HG03457 (cell line): Measurements from ENCODE around the gene NANOG.
"Not testable (repeated sequence)": the region's sequence is repeated elsewhere in the genome, so short reads cannot be mapped to it uniquely, and the experiment has no call there.

ENCODE experiments used
- ATAC-seq: cut with Tn5 transposase; IDR thresholded peaks from one replicate; pipeline ENCODE4 v1.9.1; 2021; ENCODE audit warnings: moderate number of reproducible peaks; ENCODE audit not compliant: unreplicated experiment

The NANOG gene

DNA sequence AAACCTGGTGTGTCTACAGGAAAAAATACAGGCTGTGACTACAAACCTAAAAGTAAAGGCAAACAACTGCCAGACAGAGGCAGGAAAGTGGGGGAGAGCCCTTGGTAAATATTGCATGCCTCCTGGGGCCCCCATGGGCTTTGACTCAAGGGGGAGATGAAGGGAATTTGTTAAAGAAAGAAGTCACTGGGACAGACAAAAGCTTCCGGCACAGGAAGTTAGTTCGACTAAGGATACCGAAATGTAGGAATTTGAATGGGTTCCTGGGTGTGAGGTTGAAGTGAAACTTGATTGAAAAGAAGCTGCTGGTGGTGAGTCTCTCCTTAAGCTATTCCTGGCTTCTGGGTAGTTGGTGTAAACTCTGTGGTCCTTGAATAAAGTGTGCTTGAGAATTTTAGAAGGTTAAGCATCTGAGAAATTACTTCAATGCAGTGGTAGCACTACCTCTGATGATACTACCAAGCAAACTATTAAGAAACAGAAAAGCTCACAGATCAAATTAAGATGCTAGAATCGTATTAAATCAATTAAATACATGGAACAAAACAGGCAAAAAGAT is 9.6 kb downstream of the NANOG start:
- ATAC-seq, result not testable (repeated sequence)

GRCh38 chr12:7801460-7801859 is 12.3 kb downstream of the NANOG start:
- no peak for ATAC-seq

- not testable (repeated sequence) for ATAC-seq
Observed at GRCh38 chr12:7806319-7806718, 17.1 kb downstream of the NANOG start.

- ATAC-seq, result no peak
Observed at GRCh38 chr12:7806863-7807487, 17.8 kb downstream of the NANOG start.

GRCh38 chr12:7825754-7826153 is 36.6 kb downstream of the NANOG start:
- ATAC-seq, result not testable (repeated sequence)

- ATAC-seq, result not testable (repeated sequence)
Observed at GRCh38 chr12:7829737-7830136, 40.5 kb downstream of the NANOG start.

GRCh38 chr12:7832059-7832696 is 43.0 kb downstream of the NANOG start:
- no peak for ATAC-seq

DNA sequence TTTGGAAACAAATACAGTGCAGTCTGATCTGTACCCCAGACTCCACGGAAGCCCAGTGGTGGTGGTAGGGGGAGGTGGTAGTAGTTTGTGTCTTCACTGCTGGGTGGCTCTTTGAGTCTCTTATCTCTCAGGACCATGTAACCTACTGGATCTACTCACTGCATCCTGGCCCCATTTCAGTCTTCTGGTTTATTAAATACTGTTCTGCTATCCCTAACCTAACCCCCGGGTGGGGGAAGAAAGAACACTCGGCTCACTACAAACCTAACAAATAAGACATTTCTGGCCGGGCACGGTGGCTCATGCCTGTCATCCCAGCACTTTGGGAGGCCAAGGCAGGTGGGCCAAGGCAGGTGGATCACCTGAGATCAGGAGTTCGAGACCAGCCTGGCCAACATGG is 44.0 kb downstream of the NANOG start:
- not testable (repeated sequence) for ATAC-seq

GRCh38 chr12:7833831-7834230 is 44.6 kb downstream of the NANOG start:
- no peak for ATAC-seq

DNA sequence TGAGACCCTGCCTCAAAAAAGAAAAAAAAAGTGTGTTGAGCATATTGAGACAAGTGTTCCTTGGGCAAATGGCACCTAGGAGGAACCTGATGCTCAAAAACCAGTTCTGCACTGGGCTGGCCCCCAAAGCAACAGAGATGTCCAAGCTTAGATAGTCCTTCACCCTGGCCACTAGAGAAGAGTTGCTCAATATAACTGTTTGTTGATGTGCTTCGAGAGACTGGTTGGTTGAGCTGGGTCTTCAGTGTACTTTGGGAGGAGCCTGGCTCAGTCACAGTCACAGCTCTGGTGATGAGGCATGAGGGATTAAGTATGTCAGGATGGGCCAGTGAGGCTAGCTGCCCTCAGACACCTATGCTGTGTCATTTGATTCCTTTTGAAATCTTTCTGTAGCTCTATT is 45.5 kb downstream of the NANOG start:
- no peak for ATAC-seq

DNA sequence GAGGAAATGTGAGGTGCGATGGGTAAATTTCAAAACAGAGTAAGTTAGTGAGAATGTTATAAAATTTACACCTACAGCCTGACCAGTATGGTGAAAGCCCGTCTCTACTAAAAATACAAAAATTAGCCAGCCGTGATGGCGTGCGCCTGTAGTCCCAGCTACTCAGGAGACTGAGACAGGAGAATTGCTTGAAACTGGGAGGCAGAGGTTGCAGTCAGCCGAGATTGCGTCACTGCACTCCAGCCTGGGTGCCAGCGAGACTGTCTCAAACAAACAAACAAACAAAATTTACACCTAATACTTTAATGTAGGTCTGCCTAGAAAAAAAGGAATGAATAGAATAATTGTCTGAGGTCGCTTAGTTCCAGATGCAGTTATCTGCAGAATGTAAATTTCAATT is 45.9 kb downstream of the NANOG start:
- no peak for ATAC-seq

DNA sequence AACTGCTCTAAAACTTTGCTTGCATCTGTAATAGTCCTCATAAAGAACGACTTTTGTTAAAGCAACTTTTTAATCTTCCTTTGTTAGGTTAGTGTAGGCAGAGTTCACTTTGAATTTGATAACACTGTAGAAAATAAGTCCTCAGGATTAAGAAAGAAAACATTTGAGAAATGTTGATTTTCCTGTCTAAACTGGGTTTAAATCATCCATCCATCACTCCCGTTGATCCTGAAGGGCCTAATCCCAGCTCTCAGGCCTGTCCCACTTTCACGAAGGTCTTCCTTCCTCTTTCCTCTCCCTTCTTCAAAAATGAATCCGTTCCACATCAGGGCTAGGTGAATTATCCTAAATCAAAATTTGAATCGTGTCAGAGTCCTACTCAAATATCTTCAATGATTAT is 46.6 kb downstream of the NANOG start:
- no peak for ATAC-seq

DNA sequence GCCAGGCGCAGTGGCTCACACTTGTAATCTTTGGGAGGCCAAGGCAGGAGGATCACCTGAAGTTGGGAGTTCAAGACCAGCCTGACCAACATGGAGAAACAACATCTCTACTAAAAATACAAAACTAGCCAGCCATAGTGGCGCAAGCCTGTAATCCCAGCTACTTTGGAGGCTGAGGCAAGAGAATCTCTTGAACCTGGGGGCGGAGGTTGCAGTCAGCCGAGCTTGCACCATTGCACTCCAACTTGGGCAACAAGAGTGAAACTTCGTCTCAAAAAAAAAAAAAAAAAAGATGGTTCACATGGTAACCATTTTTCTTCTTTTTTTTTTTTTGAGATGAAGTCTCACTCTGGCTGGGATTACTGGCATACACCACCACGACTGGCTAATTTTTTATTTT is 48.2 kb downstream of the NANOG start:
- ATAC-seq, result no peak

GRCh38 chr12:7839226-7839625 is 50.0 kb downstream of the NANOG start:
- ATAC-seq, result not testable (repeated sequence)

GRCh38 chr12:7839848-7840247 is 50.6 kb downstream of the NANOG start:
- ATAC-seq, result not testable (repeated sequence)

DNA sequence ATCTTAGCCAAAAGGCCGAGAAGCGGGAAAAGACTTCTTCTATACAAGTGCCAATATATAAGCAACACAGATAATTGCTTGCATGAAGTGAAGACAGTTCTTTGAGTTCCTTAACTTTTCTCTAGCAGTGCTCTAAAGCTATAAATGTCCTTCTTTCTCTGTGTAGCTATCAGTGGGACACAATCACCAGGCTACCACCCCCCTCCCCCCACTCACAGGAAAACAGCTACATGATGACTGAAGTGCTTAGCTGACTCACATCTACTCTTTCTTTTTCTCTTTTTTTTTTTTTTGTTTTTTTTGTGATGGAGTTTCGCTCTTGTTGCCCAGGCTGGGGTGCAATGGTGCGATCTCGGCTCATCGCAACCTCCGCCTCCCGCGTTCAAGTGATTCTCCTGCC is 53.2 kb downstream of the NANOG start:
- ATAC-seq, result not testable (repeated sequence)

- not testable (repeated sequence) for ATAC-seq
Observed at GRCh38 chr12:7843149-7843548, 53.9 kb downstream of the NANOG start.

GRCh38 chr12:7843583-7843982 is 54.4 kb downstream of the NANOG start:
- not testable (repeated sequence) for ATAC-seq

DNA sequence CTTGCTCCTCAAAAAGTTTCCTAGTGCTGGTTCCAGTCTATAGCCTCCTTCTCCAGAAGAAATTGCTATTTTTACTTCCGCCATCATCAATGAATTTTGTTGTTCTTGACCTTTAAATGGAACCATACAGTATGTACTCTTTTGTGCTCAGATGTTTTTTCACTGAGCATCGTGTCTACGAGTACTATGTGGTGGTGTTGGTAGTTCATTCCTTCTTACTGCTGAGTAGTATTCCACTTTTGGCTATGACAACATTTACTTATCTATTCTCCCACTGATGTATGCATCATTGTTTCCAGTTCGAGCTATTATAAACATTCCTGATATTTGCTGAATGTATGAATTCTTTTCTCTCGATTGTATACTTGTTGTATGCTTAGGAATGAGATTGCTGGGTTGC is 54.9 kb downstream of the NANOG start:
- ATAC-seq, result no peak

- not testable (repeated sequence) for ATAC-seq
Observed at GRCh38 chr12:7847226-7848097, 58.3 kb downstream of the NANOG start.

- not testable (repeated sequence) for ATAC-seq
Observed at GRCh38 chr12:7848098-7848422, 58.9 kb downstream of the NANOG start.
